Astrocyte (in vitro differentiated cells and primary cell): ENCODE results near the gene IFNLR1.

Experiments used
- EZH2 ChIP-seq: IDR thresholded peaks from 2 replicates; pipeline ENCODE4 v1.6.1; 2012; ENCODE audit warnings: mild to moderate bottlenecking, low read length, inconsistent platforms; ENCODE audit not compliant: insufficient read depth
- TF ChIP-seq, protein P1 (sequence below): IDR thresholded peaks from 2 replicates; pipeline ENCODE4 v1.5.1; 2011; ENCODE audit warnings: low read depth, mild to moderate bottlenecking, inconsistent platforms, low read length, moderate library complexity; ENCODE audit not compliant: insufficient read depth

DNA sequence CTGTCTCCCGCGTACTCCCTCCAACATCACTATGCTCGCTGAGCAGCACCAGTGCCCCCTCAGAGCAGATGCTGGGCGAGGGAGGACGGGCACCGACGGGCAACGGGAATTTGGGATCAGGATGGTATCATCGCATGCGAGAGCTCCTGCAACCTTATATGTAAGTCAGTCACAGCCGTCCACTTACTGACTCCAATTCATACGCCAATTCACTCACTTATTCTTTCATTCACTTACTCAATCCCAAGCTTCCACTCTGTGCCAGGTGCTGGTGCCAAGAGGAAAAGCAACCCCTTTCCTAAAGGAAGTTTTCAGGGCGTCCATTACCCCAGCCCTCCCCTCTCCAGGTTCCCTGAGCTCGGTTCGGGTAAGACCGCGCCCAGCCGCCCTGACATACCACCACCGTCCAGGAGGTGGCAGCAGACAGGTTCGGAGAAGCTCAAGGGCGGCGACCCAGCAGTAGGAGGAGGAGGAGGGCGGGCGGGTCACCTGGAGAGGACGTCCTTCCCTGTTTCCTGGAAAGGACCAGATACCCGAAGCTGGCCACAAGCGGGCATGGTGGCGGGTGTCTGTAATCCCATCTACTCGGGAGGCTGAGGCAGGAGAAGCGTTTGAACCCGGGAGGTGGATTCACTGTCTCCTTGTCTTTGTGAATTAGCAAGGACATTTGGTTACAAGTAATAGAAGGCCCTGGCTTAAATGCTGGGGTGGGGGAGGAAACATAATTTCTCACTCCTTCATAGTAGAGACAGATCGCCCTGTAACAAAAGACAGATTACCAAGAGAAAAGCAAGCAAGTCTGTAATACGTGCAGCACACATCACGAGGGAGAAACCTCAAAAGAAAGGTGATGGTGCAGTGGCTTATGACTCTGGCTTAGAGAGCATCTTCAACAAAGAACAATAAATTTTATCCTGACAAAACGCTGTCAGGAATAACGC is 36.6 kb downstream of the IFNLR1 start:
- peak; percentile 46 for TF ChIP-seq EZH2
- TF ChIP-seq, protein P1, sequence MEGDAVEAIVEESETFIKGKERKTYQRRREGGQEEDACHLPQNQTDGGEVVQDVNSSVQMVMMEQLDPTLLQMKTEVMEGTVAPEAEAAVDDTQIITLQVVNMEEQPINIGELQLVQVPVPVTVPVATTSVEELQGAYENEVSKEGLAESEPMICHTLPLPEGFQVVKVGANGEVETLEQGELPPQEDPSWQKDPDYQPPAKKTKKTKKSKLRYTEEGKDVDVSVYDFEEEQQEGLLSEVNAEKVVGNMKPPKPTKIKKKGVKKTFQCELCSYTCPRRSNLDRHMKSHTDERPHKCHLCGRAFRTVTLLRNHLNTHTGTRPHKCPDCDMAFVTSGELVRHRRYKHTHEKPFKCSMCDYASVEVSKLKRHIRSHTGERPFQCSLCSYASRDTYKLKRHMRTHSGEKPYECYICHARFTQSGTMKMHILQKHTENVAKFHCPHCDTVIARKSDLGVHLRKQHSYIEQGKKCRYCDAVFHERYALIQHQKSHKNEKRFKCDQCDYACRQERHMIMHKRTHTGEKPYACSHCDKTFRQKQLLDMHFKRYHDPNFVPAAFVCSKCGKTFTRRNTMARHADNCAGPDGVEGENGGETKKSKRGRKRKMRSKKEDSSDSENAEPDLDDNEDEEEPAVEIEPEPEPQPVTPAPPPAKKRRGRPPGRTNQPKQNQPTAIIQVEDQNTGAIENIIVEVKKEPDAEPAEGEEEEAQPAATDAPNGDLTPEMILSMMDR = peak; percentile 44
